HL-60 (cell line): ENCODE results near the gene SLC22A7.

Source experiments
- CTCF ChIP-seq: IDR thresholded peaks from one replicate; pipeline ENCODE4 v1.5.1; 2011; ENCODE audit warnings: low read length, control low read depth, inconsistent platforms; ENCODE audit not compliant: insufficient read depth
- POLR2AphosphoS5 ChIP-seq: IDR thresholded peaks from 2 replicates; pipeline ENCODE4 v1.6.1; 2012; ENCODE audit warnings: low read depth
- REST ChIP-seq: IDR thresholded peaks from 2 replicates; pipeline ENCODE4 v1.6.1; 2012; ENCODE audit warnings: low read depth; ENCODE audit not compliant: insufficient replicate concordance

DNA sequence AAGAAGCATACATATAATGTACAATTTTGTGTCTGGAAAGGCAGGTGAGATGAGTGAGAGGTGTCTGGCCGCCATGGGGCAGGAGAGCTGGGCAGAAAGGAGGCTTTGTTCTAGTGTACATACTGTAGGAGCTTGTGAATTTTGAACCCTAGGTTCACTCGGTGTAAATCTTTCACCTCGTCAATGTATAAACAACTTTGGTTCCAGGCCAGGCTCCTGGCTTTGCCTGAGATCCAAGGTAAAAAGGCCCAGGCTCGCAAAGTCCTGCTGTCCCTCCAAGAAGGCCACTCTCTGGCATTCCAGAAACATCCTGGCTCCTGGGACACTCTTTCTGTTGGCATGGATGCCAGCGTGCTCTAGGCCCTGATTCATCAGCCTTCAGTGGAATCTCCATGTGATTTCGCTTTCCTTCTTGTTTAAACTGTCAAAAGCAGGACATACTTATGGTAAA is 7.1 kb upstream of the SLC22A7 start:
- TF ChIP-seq CTCF (no peak), POLR2AphosphoS5 (no peak), REST (no peak)
